Esophagus squamous epithelium (tissue), 5 donors: ENCODE measurements around the gene SLC26A2. TPM values are rescaled to one million over a fixed set of nuclear protein-coding genes. Genes with fewer than 3 reads are reported as not detected.

Experiments used
- DNase-seq: peaks from one replicate; lab custom pipeline; 2025; lab: John Stamatoyannopoulos, UW
- H3K27ac ChIP-seq, 4 donors: fragments of 200-600 bp; sonication (generic); one replicate each; pipeline ENCODE4 v1.5.1; 2016 to 2019; ENCODE audit warnings: mild to moderate bottlenecking in 1 of 4
- H3K27me3 ChIP-seq, 4 donors: fragments of 200-600 bp; sonication (generic); 1 replicate in 3 of 4; 2 replicates in 1 of 4; pipeline versions ENCODE4 v1.5.1 to v1.6.0; 2017 to 2021; ENCODE audit warnings: antibody characterized with exemption in 1 of 4
- H3K36me3 ChIP-seq, 3 donors: fragments of 200-600 bp; sonication (generic); one replicate each; pipeline ENCODE4 v1.5.1; 2016 to 2019
- H3K4me1 ChIP-seq, 3 donors: fragments of 200-600 bp; sonication (generic); one replicate each; pipeline ENCODE4 v1.5.1; 2017 to 2019
- H3K4me3 ChIP-seq, 4 donors: fragments of 200-600 bp; sonication (generic); 1 replicate in 3 of 4; 2 replicates in 1 of 4; pipeline ENCODE4 v1.5.1; 2016 to 2019; ENCODE audit warnings: mild to moderate bottlenecking in 2 of 4, moderate library complexity in 1 of 4
- H3K9me3 ChIP-seq, 3 donors: fragments of 200-600 bp; sonication (generic); one replicate each; pipeline ENCODE4 v1.5.1; 2016 to 2019
- POLR2A ChIP-seq, 4 donors: fragments of 450-650 bp; IDR thresholded peaks; one replicate each; pipeline ENCODE4 v1.6.1; 2017; ENCODE audit warnings: antibody characterized with exemption in 4 of 4, mild to moderate bottlenecking in 4 of 4, moderate library complexity in 3 of 4
- WGBS, 2 donors: methylation state at CpG; one replicate each; pipeline ENCODE4 v1.1.5; 2018; 5-methylcytosine and 5-hydroxymethylcytosine counted together
- intact Hi-C: fragments of 100-400 bp; cut with DNase I; formaldehyde crosslinking; loops from one replicate; pipeline ENCODE4 v1.15.0; 2022
- total RNA-seq, 4 donors: library from RNA; depleted of rRNA; stranded (reverse); fragments of >200 nt; gene quantifications; one replicate each; pipeline ENCODE4 v1.1.0, GENCODE V29; 2016
- TF ChIP-seq, protein P1 (sequence below), 6 experiments: fragments of 450-650 bp in 4 of 6; fragments of 200-600 bp in 2 of 6; sonication (generic) in 2 of 6; IDR thresholded peaks; one replicate each; pipeline ENCODE4 v1.5.1; 2016 to 2019; ENCODE audit warnings: antibody characterized with exemption in 6 of 6, mild to moderate bottlenecking in 4 of 6, moderate library complexity in 4 of 6
- donor health status: DM: yes; HTN: yes; CAD: no.

The SLC26A2 gene
- total RNA-seq, 4 donors from 2014 or later = 6.3 to 46.3 (median 29.6) TPM

DNA sequence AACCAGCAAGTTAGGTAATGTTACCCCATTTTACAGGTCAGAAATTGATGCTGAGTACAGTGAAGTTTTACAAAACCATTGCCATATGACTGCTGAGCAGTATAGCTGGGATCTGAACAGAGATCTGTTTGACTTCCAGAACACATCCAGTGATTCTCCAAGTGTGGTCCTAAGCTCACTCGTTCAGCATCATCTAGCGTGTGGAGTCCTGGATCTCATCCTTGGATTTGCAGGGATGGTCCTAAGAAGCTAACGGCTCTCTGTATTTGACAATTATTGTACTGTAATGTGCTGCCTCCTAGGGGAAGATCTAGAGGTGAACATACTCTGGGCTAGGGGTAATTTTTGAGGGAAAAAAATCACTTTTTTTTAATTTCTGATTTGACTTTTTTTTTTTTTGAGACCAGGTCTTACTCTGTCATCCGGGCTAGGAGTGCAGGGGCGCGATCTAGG is 1.4 kb downstream of the SLC26A2 start:
- H3K27me3 ChIP-seq = no peaks in the 10 kb centered on the region
- WGBS, 2 donors = 57 to 59% methylated on average over 6 of the region's 6 CpGs
- intact Hi-C loops = loop anchor here (5.0 kb wide), 1 partner anchor 125 kb away; no protein-coding TSS in a partner anchor
- peak overlapping the region; percentile 67 to 96 (median 90) for H3K4me3 ChIP-seq
- H3K4me1 ChIP-seq = peaks cover 13 to 44% (median 22%) of the 10 kb centered on the region in 3 donors
- no peak for TF ChIP-seq POLR2A (IDR thresholded peaks at IDR 0.05)
- TF ChIP-seq, protein P1, sequence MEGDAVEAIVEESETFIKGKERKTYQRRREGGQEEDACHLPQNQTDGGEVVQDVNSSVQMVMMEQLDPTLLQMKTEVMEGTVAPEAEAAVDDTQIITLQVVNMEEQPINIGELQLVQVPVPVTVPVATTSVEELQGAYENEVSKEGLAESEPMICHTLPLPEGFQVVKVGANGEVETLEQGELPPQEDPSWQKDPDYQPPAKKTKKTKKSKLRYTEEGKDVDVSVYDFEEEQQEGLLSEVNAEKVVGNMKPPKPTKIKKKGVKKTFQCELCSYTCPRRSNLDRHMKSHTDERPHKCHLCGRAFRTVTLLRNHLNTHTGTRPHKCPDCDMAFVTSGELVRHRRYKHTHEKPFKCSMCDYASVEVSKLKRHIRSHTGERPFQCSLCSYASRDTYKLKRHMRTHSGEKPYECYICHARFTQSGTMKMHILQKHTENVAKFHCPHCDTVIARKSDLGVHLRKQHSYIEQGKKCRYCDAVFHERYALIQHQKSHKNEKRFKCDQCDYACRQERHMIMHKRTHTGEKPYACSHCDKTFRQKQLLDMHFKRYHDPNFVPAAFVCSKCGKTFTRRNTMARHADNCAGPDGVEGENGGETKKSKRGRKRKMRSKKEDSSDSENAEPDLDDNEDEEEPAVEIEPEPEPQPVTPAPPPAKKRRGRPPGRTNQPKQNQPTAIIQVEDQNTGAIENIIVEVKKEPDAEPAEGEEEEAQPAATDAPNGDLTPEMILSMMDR (IDR thresholded peaks at IDR 0.05) = peak in 5 of 6 experiments; percentile 15 to 61 (median 48)
- H3K27ac ChIP-seq = peak overlapping the region in 2 of 4 donors; percentile 95 to 98
- no peaks in the 10 kb centered on the region for H3K9me3 ChIP-seq
- no peak for DNase-seq
- H3K36me3 ChIP-seq = peaks cover 0 to 6% (median 0%) of the 10 kb centered on the region in 3 donors

- Histone ChIP-seq H3K4me1 (peaks cover 13 to 44% (median 22%) of the 10 kb centered on the region in 3 donors), H3K9me3 (no peaks in the 10 kb centered on the region), H3K4me3 (peak overlapping the region in 1 of 4 donors; percentile 92), H3K27ac (no peak overlapping the region), H3K36me3 (peaks cover 0 to 6% (median 0%) of the 10 kb centered on the region in 3 donors), H3K27me3 (no peaks in the 10 kb centered on the region)
- TF ChIP-seq, protein P1 (IDR thresholded peaks at IDR 0.05) = no peak
- no peak for TF ChIP-seq POLR2A (IDR thresholded peaks at IDR 0.05)
- no peak for DNase-seq
- WGBS, 2 donors = 89 to 94% methylated on average over 5 of the region's 5 CpGs
- intact Hi-C loops = loop anchor here (5.0 kb wide), 1 partner anchor 125 kb away; no protein-coding TSS in a partner anchor
These were observed 2.2 kb downstream of the SLC26A2 start for GRCh38 chr5:149962601-149963300.

GRCh38 chr5:149963729-149964128 is 3.2 kb downstream of the SLC26A2 start:
- TF ChIP-seq POLR2A (IDR thresholded peaks at IDR 0.05) = no peak
- TF ChIP-seq, protein P1 (IDR thresholded peaks at IDR 0.05) = no peak
- H3K27ac ChIP-seq = no peak overlapping the region
- intact Hi-C loops = loop anchor here (5.0 kb wide), 1 partner anchor 126 kb away; no protein-coding TSS in a partner anchor

DNA sequence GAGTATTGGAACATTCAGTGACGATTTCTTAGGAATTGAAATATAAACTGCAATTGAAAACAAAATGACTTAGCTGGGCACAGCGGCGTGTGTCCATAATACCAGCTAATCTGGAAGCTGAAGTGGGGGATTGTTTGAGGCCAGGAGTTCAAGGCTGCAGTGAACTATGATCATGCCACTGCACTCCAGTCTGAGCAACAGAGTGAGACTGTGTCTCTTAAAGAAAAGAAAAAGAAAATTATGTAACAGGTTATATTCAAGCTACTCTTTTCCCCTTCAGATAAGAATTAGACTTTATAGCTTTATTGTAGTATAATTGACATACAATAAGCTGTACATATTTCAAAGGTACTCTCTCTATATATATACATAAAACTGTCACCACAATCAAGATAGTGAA is 6.4 kb downstream of the SLC26A2 start:
- 91 to 95% methylated on average over 3 of the region's 3 CpGs for WGBS, 2 donors
- Histone ChIP-seq H3K9me3 (no peaks in the 10 kb centered on the region), H3K27me3 (no peaks in the 10 kb centered on the region), H3K27ac (no peak overlapping the region), H3K4me3 (no peak overlapping the region), H3K36me3 (peaks cover 0 to 22% (median 0%) of the 10 kb centered on the region in 3 donors), H3K4me1 (peaks cover 0 to 17% (median 6%) of the 10 kb centered on the region in 3 donors)
- TF ChIP-seq, protein P1 (IDR thresholded peaks at IDR 0.05) = no peak
- TF ChIP-seq POLR2A (IDR thresholded peaks at IDR 0.05) = no peak
- no peak for DNase-seq
- intact Hi-C loops = loop anchor here (5.0 kb wide), 1 partner anchor 315 kb away; no protein-coding TSS in a partner anchor

More at GRCh38 chr5:149963729-149964128, 3.2 kb downstream of the SLC26A2 start:
- WGBS, 2 donors = 95% methylated on average over 3 of the region's 3 CpGs; no CpG with 5 or more reads in 1 of the 2 donors
- Histone ChIP-seq H3K4me1 (peaks cover 13 to 44% (median 22%) of the 10 kb centered on the region in 3 donors), H3K36me3 (peaks cover 0 to 6% (median 0%) of the 10 kb centered on the region in 3 donors), H3K4me3 (no peak overlapping the region), H3K27me3 (no peaks in the 10 kb centered on the region), H3K9me3 (no peaks in the 10 kb centered on the region)
- no peak for DNase-seq
